Measurements from ENCODE around the gene SNX25. TPM values are rescaled to one million over a fixed set of nuclear protein-coding genes. Genes with fewer than 3 reads are reported as not detected.
A peak's percentile ranks its signal among the peaks of the same experiment; 100 is the strongest.

SNX25 gene
- total and polyA plus RNA-seq, 5 experiments from 2014 or later = 4.2 to 16.6 (median 7.6) TPM

- Mint-ChIP-seq H3K36me3 (peaks cover 0 to 68% (median 15%) of the 10 kb centered on the region in 3 donors), H3K27me3 (no peaks in the 10 kb centered on the region), H3K4me3 (no peak overlapping the region), H3K4me1 (peaks cover 0 to 1% (median 0%) of the 10 kb centered on the region in 4 donors), H3K9me3 (no peaks in the 10 kb centered on the region), H3K27ac (no peak overlapping the region)
- POLR2A ChIA-PET = no interaction called here
- DNase-seq (no peak), ATAC-seq (no peak)
Measured at GRCh38 chr4:185411849-185412248, 202.5 kb downstream of the SNX25 start.

- peak overlapping the region in 1 of 10 donors; percentile 18 for H3K27ac Mint-ChIP-seq
Measured at GRCh38 chr4:185412412-185412811, 203.0 kb downstream of the SNX25 start.

More at GRCh38 chr4:185412412-185412811, 203.0 kb downstream of the SNX25 start:
- Mint-ChIP-seq H3K4me1 (peaks cover 0 to 3% (median 0%) of the 10 kb centered on the region in 4 donors), H3K36me3 (peaks cover 3 to 74% (median 19%) of the 10 kb centered on the region in 3 donors), H3K4me3 (no peak overlapping the region), H3K9me3 (no peaks in the 10 kb centered on the region), H3K27me3 (no peaks in the 10 kb centered on the region)
- DNase-seq = no peak
- POLR2A ChIA-PET = no interaction called here
- no peak for ATAC-seq

Other genes starting within 250 kb of the SNX25 start
- gene HELT, start 191.1 kb upstream of the SNX25 start, total RNA-seq = not detected
- gene HELT, start 191.1 kb upstream of the SNX25 start, polyA plus RNA-seq = not detected
- gene SLC25A4, start 66.3 kb upstream of the SNX25 start, total RNA-seq = 10 to 100 TPM; 11.7 to 13.2 TPM
- 10 to 100 TPM; 11.8 to 15.8 (median 13.7) TPM for gene SLC25A4, start 66.3 kb upstream of the SNX25 start, polyA plus RNA-seq
- 10 to 100 TPM; 37.2 to 38.3 TPM for gene CFAP97, start 5.6 kb upstream of the SNX25 start, total RNA-seq
- 10 to 100 TPM; 65.1 to 73.0 (median 71.0) TPM for gene CFAP97, start 5.6 kb upstream of the SNX25 start, polyA plus RNA-seq
- 1 to 10 TPM in 1 of 2 experiments, under 1 TPM in 1; 0.74 to 1.4 TPM for gene LRP2BP, start 186.3 kb downstream of the SNX25 start, total RNA-seq
- under 1 TPM; 0.16 to 0.24 (median 0.18) TPM for gene LRP2BP, start 186.3 kb downstream of the SNX25 start, polyA plus RNA-seq
- gene ANKRD37, start 187.2 kb downstream of the SNX25 start, total RNA-seq = 1 to 10 TPM; 5.0 to 5.5 TPM
- 10 to 100 TPM in 2 of 3 donors, 1 to 10 TPM in 1; 9.9 to 12.4 (median 10.3) TPM for gene ANKRD37, start 187.2 kb downstream of the SNX25 start, polyA plus RNA-seq
- gene UFSP2, start 216.4 kb downstream of the SNX25 start, total RNA-seq = 10 to 100 TPM; 22.9 to 34.8 TPM
- 10 to 100 TPM; 34.7 to 53.9 (median 45.2) TPM for gene UFSP2, start 216.4 kb downstream of the SNX25 start, polyA plus RNA-seq